DMS114 treated with DMSO at 0.1 percent for 48 hours (cell line): ENCODE results near the gene PAH.
"Not testable (repeated sequence)": the region's sequence is repeated elsewhere in the genome, so short reads cannot be mapped to it uniquely, and the experiment has no call there.

Experiments
- DNase-seq: peaks from one replicate; lab custom pipeline; 2025; ENCODE audit not compliant: unreplicated experiment; lab: John Stamatoyannopoulos, UW

PAH gene

DNA sequence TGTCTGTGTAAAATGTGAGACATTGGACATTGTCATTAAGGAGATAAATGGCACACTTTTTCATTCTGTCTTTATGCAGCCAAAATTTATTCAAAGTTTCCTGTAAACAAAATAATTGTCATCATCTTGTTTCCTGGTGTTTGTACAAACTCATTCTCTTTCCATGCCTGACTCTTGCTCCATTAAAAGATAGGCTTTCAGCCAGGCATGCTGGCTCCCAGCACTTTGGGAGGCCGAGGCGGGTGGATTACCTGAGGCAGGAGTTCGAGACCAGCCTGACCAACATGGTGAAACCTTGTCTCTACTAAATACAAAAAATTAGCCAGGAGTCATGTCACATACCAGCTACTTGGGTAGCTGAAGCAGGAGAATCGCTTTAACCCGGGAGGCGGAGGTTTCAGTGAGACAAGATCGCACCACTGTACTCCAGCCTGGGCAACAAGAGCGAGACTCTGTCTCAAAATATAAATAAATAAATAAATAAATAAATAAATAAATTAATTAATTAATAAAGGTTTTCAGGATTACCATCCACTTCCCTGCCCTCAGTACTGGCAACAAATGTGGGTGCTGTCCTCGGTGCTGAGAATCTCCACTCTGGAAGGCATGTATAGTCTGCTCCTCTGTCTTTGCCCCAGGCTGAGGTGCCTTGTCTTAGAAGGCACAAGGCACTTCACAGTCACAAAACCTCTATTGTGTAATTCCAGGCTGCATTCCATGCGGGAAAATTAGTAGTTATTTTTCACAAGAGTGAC lies 83.2 kb downstream of the PAH start:
- no peak for DNase-seq

DNA sequence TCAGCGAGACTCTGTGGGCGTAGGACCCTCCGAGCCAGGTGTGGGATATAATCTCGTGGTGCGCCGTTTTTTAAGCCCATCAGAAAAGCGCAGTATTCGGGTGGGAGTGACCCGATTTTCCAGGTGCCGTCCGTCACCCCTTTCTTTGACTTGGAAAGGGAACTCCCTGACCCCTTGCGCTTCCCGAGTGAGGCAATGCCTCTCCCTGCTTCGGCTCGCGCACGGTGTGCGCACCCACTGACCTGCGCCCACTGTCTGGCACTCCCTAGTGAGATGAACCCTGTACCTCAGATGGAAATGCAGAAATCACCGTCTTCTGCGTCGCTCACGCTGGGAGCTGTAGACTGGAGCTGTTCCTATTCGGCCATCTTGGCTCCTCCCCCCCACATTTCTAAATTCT lies 84.2 kb downstream of the PAH start:
- DNase-seq, result not testable (repeated sequence)

DNA sequence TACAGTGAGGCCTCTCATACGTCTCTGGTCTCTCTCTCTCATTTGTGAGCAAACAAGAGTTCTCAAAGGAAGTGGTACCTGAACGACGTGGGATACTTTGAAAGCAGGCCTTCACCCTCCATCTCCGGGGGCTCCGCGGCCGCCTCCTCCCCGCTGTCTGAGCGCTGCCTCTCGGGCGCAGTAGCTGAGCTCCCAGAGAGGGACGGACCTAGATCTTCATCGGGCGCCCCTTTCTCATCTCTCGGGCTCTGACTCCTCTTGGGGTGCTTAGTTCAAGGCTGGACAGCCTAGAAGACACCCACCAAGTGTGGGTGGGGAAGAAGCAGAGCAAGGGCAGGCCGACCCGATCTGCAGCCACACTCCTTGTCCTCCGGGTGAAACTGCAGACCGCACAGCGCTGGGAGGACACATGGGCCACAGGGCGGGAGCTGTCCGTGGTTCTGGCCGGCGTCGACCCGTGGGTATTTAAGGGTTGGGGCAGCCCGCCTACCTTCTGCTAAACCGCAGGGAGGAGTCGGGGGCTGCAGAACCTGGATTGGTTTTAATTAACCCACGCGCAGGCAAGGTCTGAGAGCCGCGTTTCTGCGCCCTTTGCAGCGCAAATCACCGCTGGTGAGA lies 92.7 kb downstream of the PAH start:
- no peak for DNase-seq

DNA sequence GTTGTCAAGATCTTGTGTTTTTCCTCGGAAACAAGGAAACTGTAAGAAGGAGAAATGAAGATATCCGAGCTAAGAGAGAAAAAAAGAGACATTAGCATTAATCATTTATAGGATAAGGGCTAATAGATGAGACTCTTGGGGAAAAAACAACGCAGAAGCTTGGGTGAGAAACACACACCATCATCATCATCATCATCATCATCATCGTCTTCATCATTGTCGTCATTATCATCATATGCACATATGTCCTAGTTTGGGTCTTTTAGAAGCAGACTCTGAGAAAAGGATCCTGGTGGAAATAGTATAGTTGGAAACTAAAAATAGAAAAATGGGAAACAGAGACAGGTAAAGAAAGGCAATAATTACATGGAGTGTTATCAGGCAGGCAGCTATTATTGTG lies 95.9 kb downstream of the PAH start:
- no peak for DNase-seq

DNA sequence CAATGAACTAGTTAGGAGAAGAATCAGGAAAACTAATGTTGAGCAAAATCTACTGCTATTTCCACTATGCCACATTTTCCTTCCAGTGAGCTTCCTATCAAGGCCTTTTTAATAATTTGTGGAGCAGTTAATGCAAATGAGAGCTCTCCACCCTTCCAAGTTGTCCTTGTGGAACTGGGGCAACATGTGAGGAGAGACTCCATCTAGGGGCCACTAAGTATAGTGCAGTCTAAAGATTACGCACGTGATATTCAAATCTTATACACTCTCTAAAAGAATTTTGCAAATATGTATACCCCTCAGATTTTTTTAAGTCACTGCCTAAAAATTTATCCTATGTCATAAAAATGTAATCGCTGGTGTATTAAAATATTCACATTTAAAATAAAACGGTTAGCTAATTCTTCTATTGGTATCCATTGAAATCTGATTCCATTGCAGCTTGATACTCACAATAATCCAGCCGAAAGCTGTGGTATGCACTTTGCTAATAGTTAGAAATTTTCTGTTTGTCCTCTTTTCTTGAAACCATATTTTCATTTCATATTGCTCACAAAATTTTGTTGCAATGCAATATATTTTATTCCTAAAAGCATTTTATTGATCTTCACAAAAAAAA lies 100.1 kb downstream of the PAH start:
- peak; percentile 35 for DNase-seq

DNA sequence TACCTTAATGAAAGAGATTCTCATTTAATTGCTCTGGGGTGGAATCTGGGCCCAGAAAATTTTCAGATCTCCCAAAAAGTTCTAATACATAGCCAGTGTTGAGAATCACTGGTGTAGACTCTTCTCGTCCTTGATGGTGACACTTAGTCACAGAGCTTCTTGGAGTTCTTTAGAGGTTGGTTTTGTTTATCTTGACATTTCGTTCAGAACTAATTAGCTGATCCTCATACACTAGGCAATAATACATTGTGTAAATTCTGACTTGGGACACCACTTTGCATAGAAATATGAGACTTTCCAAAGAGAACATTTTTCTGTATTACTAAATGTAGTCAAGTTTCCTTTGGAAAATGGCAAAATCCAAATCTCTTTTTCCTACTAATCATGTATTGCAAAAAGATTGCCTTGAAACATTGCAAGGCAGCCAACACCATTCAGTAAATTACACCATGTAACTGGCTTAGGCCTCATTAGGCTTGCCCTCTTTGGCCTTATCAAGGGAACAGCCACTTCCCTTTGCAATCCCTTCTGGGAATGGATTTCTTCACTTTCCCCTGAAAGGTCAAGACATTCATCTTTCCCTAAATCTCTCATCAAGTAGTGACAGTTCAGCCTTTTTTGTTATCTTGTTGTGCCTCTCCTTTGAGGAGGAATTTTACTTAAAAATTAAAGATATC lies 102.2 kb downstream of the PAH start:
- no peak for DNase-seq

DNA sequence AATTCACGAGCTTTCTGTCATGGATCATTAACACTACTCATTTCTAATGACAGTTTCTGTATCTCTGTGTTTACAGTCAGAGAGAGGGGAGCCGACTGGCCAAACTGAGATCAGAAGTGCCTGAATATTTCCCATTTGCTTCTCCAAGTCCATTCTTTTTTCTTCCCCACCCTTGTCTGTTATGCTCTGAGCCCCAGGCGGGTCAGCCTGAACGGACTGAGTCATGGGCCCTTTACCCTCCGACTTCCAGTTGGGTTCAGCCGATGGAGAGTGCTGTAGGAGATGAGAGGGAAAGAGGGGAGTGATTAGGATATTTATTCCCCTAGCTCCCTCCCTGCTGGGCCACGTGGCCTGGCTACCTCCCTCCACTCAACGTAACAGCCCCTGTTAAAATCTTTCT lies 104.7 kb downstream of the PAH start:
- no peak for DNase-seq

DNA sequence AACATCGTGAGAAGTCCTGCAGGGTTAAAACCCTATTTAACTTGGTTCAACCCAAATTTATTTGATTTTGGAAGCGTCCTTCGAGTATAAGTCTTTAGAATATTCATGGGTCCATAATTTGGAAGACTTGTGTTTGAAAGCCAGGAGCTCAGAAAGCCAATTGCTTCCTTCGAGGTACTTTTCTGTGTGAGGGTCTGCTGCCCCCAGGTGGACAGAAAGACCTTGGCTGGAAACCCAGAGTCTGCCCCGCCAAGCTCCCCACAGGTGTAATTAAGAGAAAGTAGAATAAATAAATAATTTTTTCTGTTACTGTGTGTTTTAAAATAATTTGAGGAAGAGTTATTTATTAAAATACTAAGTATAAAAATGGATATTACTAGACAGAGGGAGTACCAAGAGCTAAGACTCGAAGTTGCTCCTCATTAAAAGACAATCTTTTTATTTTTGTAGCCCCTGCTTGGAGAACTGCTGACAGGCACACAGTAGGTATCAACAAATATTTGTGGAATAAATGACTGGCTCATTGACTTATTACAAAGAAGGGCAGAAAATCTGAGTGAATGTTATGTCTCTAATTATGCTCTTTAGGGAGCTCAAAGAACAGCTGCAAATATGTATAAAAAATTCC lies 105.8 kb downstream of the PAH start:
- peak; percentile 6 for DNase-seq

DNA sequence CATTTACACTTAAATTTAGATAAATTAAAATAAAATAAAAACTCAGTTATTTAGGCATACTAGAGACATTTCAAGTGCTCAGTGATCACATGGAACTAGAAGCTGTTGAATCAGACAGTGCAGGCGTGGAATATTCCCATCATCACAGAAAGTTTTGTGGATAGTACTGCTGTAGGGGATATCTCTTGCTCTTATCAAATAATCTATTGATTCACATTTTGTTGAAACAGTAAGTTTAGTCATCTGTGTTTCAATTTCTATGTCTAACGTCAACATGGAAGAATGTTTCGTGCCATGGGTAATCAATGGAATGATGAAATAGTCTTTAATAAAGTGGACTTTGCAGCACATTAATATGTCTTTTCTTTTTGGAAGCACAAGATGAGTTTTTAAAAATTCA lies 108.6 kb downstream of the PAH start:
- no peak for DNase-seq

DNA sequence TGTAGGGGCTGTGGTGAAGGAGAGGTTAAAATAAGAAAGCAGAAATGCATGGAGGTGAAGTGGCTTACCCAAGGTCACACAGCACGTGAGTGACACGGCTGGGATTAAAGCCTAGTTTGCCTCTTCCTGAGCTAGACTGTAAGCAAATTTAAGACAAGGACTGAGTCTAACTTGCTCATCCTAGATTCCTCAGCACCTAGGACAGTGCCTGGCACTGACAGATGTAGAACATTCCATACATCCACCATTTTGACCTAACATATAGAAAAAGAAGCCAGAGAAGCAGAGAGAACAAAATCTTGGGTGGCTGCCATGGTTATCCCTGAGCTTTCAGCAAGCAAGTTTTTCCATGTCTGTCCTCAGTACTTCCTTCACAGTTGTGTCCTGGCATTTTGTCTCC lies 110.5 kb downstream of the PAH start:
- DNase-seq, result no peak

DNA sequence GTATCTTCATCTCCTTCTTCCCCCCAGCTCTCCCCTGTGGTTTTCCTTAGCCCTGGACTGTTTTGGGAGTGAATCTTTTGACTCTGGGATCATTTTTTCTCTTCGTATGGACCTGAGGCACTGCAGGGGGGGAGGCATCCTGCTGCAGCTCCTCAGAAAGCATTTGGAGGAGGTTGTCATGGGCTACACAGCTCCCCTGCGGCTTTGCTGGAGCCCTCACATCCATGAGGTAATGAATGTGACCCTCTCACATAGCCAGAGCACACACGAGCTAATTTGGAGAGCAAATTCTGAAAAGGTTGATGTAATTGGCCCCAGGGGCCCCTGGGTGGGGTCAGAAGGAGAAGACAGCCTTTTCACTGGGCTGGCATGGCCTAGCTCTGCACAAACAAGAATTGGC lies 110.9 kb downstream of the PAH start:
- DNase-seq, result no peak

DNA sequence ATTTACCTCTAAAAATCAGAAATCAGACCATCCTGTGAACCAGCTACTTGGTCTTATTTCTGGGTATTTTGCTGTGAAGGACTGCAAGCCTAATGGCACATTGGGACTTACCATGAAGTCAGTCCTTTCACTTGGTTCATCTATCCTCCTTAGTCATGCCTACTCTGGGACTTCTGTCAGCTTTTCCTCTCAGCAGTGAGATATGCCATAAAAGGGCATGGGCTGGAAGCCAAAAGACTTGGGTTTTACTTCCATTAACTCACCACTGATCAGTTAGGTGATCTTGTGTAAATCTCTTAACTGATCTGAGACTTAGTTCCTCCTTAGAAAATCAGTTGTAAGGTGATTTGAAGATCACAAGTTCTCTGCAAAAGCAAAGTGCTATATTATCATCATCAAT lies 116.5 kb downstream of the PAH start:
- DNase-seq, result no peak

DNA sequence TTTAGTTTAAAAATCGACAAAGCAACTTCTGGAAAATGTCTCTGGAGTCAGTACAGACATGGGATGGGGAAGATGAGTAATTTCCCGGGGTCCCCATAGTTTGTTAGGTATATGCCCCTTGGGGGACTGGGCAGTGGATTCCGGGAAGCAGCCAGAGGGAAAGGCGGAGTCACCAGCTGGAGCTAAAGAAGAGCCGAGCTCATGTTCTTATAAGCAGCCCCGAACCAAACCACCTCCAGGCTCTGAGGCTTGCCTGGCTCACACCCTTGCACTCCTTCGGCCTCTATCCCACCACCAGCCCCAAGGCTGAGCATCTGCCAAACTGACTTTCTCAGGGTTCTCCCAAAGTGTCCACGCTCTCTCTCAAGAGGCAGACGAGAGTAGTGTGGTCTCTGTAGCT lies 117.8 kb downstream of the PAH start:
- no peak for DNase-seq

DNA sequence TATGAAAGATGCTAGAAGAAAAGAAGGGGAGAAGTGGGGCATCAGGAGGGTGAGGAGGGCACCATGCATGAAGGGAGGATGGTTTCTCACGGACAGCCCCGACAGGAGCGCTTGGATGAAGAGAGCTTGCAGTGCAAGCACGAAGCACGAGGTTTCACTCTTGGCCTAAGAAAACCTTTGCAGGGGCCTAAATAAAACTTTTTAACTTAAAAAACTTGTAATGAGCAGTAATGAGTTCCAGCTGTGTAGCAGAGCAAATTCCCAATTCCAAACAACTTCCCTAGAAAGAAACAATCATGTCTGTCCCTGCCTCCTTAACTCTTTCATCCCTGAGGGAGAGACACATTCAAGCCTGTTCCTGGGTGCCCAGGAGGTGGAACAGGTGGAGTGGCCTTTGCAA lies 119.5 kb downstream of the PAH start:
- no peak for DNase-seq

DNA sequence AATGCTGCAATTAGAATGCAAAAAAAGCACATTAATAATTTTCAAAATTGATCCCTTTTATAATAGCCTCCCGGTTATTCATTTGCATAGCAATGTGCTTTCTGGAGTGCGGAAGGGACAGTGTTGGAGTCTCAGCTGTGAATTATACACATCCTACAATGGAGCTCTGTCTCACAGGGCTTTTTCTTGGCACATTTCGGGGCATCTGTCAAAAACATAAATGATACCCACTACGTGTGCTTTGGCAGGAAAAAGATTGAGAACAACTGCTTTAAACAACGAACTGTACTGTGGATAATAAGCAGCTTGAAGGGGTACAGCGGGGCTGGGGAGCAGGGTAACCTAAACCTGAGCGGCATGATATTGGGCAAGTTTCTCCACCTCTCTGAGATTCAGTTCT lies 123.1 kb downstream of the PAH start:
- DNase-seq, result no peak
